MG63 (cell line): ENCODE measurements around the gene ATXN7L1. TPM values are rescaled to one million over a fixed set of nuclear protein-coding genes. Genes with fewer than 3 reads are reported as not detected.

ENCODE experiments used
- DNase-seq: peaks from one replicate; pipeline ENCODE4 v3.0.0-alpha.2; 2020
- H3K27me3 ChIP-seq: fragments of 250-450 bp; sonication (Bioruptor Pico); 2 replicates; pipeline ENCODE4 v1.5.1; 2020; ENCODE audit warnings: mild to moderate bottlenecking, moderate library complexity
- H3K36me3 ChIP-seq: fragments of 250-450 bp; sonication (Bioruptor Pico); 2 replicates; pipeline ENCODE4 v1.5.1; 2020; ENCODE audit warnings: mild to moderate bottlenecking, moderate library complexity
- H3K4me3 ChIP-seq: fragments of 250-450 bp; sonication (Bioruptor Pico); 2 replicates; pipeline ENCODE4 v1.5.1; 2020; ENCODE audit warnings: mild to moderate bottlenecking, moderate library complexity
- H3K9me3 ChIP-seq: fragments of 250-450 bp; sonication (Bioruptor Pico); 2 replicates; pipeline ENCODE4 v1.5.1; 2020; ENCODE audit warnings: mild to moderate bottlenecking, moderate library complexity
- total RNA-seq: library from RNA; depleted of rRNA; stranded (reverse); fragments of >200 nt; shearing (Covaris generic); gene quantifications from 2 replicates; pipeline ENCODE4 v1.2.3, GENCODE V29; 2014; ENCODE audit warnings: low replicate concordance; rRNA removed

The ATXN7L1 gene
- total RNA-seq, 1 experiment from 2014 or later: 0.59 TPM

GRCh38 chr7:105580022-105580740 lies 296.2 kb downstream of the ATXN7L1 start:
- peak; percentile 36 for DNase-seq
- Histone ChIP-seq H3K9me3 (no peaks in the 10 kb centered on the region), H3K27me3 (no peaks in the 10 kb centered on the region), H3K4me3 (no peak overlapping the region), H3K36me3 (no peaks in the 10 kb centered on the region)

- DNase-seq: no peak
- no peaks in the 10 kb centered on the region for H3K36me3 ChIP-seq
Observed at GRCh38 chr7:105578496-105578895, 297.9 kb downstream of the ATXN7L1 start.

GRCh38 chr7:105577251-105577650 lies 299.1 kb downstream of the ATXN7L1 start:
- Histone ChIP-seq H3K4me3 (no peak overlapping the region), H3K27me3 (no peaks in the 10 kb centered on the region), H3K9me3 (no peaks in the 10 kb centered on the region), H3K36me3 (no peaks in the 10 kb centered on the region)
- no peak for DNase-seq

More at GRCh38 chr7:105578496-105578895, 297.9 kb downstream of the ATXN7L1 start:
- no peaks in the 10 kb centered on the region for H3K27me3 ChIP-seq
- no peaks in the 10 kb centered on the region for H3K9me3 ChIP-seq
- H3K4me3 ChIP-seq: no peak overlapping the region

- no peaks in the 10 kb centered on the region for H3K27me3 ChIP-seq
- H3K36me3 ChIP-seq: no peaks in the 10 kb centered on the region; the same call in 1 of the 2 replicates
- H3K9me3 ChIP-seq: no peaks in the 10 kb centered on the region
- DNase-seq: no peak
- H3K4me3 ChIP-seq: no peak overlapping the region
Observed at GRCh38 chr7:105571891-105572290, 304.5 kb downstream of the ATXN7L1 start.

- H3K27me3 ChIP-seq: no peaks in the 10 kb centered on the region
- no peak for DNase-seq
- no peaks in the 10 kb centered on the region for H3K9me3 ChIP-seq
- H3K36me3 ChIP-seq: peaks cover 8% of the 10 kb centered on the region
- H3K4me3 ChIP-seq: no peak overlapping the region
Observed at GRCh38 chr7:105567821-105568220, 308.6 kb downstream of the ATXN7L1 start.

GRCh38 chr7:105567024-105567423 lies 309.4 kb downstream of the ATXN7L1 start:
- Histone ChIP-seq H3K9me3 (no peaks in the 10 kb centered on the region), H3K4me3 (no peak overlapping the region), H3K27me3 (no peaks in the 10 kb centered on the region), H3K36me3 (peaks cover 8% of the 10 kb centered on the region)
- no peak for DNase-seq

- no peaks in the 10 kb centered on the region for H3K9me3 ChIP-seq
- no peak overlapping the region for H3K4me3 ChIP-seq
- DNase-seq: no peak
- no peaks in the 10 kb centered on the region for H3K27me3 ChIP-seq
- peaks cover 8% of the 10 kb centered on the region for H3K36me3 ChIP-seq
Observed at GRCh38 chr7:105565190-105565589, 311.2 kb downstream of the ATXN7L1 start.

GRCh38 chr7:105559926-105560325 lies 316.5 kb downstream of the ATXN7L1 start:
- Histone ChIP-seq H3K9me3 (no peaks in the 10 kb centered on the region), H3K36me3 (peaks cover 11% of the 10 kb centered on the region), H3K27me3 (no peaks in the 10 kb centered on the region), H3K4me3 (no peak overlapping the region)
- DNase-seq: no peak

Other genes with a start within 250 kb of the ATXN7L1 start
- gene CDHR3, start 86.7 kb upstream of the ATXN7L1 start, total RNA-seq: 0.76 TPM in 1 of 2 replicates, not detected in the other
- gene SYPL1, start 235.7 kb upstream of the ATXN7L1 start, total RNA-seq: 27.7 and 42.8 TPM in 2 replicates